ENCODE data around the gene KRT20. TPM values are rescaled to one million over a fixed set of nuclear protein-coding genes. Genes with fewer than 3 reads are reported as not detected.
A peak's percentile ranks its signal among the peaks of the same experiment; 100 is the strongest.

KRT20 gene
- total RNA-seq, 1 experiment from 2014 or later = 0.18 TPM

DNA sequence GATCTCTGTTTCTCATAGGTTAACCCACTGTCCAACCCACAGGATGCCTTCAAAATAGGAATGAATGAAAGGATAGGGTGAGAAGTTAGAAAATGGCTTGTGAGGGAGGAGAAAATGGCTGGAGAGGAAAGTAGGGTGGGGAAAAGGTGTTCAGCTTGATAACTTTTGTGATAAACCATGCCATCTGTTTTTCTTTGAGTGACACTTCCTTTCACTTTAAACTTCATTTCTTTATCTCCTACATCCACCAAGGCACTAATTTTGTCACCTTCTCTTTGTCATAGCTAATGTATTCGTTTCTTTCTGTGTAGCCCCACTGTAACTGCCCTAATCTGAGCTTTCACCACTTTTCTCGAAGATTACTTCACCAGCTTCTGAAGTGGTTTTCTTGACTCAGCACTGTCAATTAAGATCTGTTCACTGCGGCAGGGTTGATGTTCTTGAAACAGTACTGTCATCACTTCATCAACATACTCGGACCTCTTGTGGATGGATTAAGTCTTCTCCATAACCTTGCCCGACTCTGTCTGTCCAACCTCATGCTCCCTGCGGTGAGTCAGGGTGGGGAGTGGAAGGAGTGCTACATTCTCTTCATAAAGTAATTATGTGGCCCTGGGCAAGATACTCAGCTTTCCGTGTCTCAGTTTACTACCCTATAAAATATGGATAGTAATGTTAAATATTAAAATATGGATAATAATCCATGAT lies 57.1 kb downstream of the KRT20 start:
- Histone ChIP-seq H3K79me2 (ENCODE audit: low read length) (no peaks in the 10 kb centered on the region), H3K27me3 (ENCODE audit: low read length) (no peaks in the 10 kb centered on the region), H3K9ac (ENCODE audit: low read length) (no peak overlapping the region), H3K4me3 (ENCODE audit: low read length) (no peak overlapping the region), H3K9me2 (replicated peaks; ENCODE audit: low read length) (no peaks in the 10 kb centered on the region), H3F3A (ENCODE audit: low read length, unreplicated experiment) (no peaks in the 10 kb centered on the region), H3K4me2 (ENCODE audit: low read length) (0 out of 2 replicates have a peak overlapping the region, but pooled peaks have one; percentile 31), H3K27ac (ENCODE audit: low read length) (0 out of 2 replicates have a peak overlapping the region, but pooled peaks have one; percentile 3), H3K9me3 (ENCODE audit: low read length) (no peaks in the 10 kb centered on the region), H2AFZ (ENCODE audit: low read length) (0 out of 2 replicates have a peak overlapping the region, but pooled peaks have one; percentile 50), H3K4me1 (ENCODE audit: insufficient read depth, low read length) (peaks cover 10% of the 10 kb centered on the region; the same call in 1 of the 2 replicates), H3K36me3 (ENCODE audit: low read depth, low read length) (no peaks in the 10 kb centered on the region), H4K20me1 (ENCODE audit: low read length) (no peaks in the 10 kb centered on the region)
- ATAC-seq = peak; percentile 56
- peak; percentile 52 for DNase-seq
- ChIA-PET CTCF (no interaction called here), POLR2A (ENCODE audit: unreplicated experiment) (no interaction called here)
- intact Hi-C loops (cut with micrococcal nuclease) = no loop called here
- BruUV-seq (replicated peaks) = no TSS peak
- TF ChIP-seq EZH2 (IDR thresholded peaks at IDR 0.05; ENCODE audit: low read length, unreplicated experiment) = no peak
- TF ChIP-seq, protein P1, sequence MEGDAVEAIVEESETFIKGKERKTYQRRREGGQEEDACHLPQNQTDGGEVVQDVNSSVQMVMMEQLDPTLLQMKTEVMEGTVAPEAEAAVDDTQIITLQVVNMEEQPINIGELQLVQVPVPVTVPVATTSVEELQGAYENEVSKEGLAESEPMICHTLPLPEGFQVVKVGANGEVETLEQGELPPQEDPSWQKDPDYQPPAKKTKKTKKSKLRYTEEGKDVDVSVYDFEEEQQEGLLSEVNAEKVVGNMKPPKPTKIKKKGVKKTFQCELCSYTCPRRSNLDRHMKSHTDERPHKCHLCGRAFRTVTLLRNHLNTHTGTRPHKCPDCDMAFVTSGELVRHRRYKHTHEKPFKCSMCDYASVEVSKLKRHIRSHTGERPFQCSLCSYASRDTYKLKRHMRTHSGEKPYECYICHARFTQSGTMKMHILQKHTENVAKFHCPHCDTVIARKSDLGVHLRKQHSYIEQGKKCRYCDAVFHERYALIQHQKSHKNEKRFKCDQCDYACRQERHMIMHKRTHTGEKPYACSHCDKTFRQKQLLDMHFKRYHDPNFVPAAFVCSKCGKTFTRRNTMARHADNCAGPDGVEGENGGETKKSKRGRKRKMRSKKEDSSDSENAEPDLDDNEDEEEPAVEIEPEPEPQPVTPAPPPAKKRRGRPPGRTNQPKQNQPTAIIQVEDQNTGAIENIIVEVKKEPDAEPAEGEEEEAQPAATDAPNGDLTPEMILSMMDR (conservative IDR thresholded peaks at IDR 0.05; ENCODE audit: low read depth, low read length) = no peak
- no peak for TF ChIP-seq EZH2phosphoT487 (IDR thresholded peaks at IDR 0.05; ENCODE audit: borderline replicate concordance, low read length)

Other genes starting within 250 kb of the KRT20 start
- 57.9 and 64.7 TPM in 2 replicates for gene SMARCE1, start 237.4 kb downstream of the KRT20 start, total RNA-seq (2014; rRNA removed)
- not detected in 2 replicates for gene KRT222, start 220.1 kb downstream of the KRT20 start, total RNA-seq (2014; rRNA removed)
- not detected in 2 replicates for gene KRT24, start 181.5 kb downstream of the KRT20 start, total RNA-seq (2014; rRNA removed)
- not detected in 2 replicates for gene KRT25, start 129.9 kb downstream of the KRT20 start, total RNA-seq (2014; rRNA removed)
- gene KRT26, start 113.0 kb downstream of the KRT20 start, total RNA-seq (2014; rRNA removed) = not detected in 2 replicates
- not detected in 2 replicates for gene KRT27, start 102.7 kb downstream of the KRT20 start, total RNA-seq (2014; rRNA removed)
- gene KRT28, start 85.3 kb downstream of the KRT20 start, total RNA-seq (2014; rRNA removed) = not detected in 2 replicates
- 18.3 and 24.8 TPM in 2 replicates for gene KRT10, start 62.6 kb downstream of the KRT20 start, total RNA-seq (2014; rRNA removed)
- gene KRT12, start 18.0 kb downstream of the KRT20 start, total RNA-seq (2014; rRNA removed) = not detected in 2 replicates
- not detected in 2 replicates for gene KRT23, start 52.4 kb upstream of the KRT20 start, total RNA-seq (2014; rRNA removed)
- gene KRT39, start 81.7 kb upstream of the KRT20 start, total RNA-seq (2014; rRNA removed) = not detected in 2 replicates
- not detected in 2 replicates for gene KRT40, start 99.1 kb upstream of the KRT20 start, total RNA-seq (2014; rRNA removed)
- not detected in 2 replicates for gene KRTAP3-3, start 108.9 kb upstream of the KRT20 start, total RNA-seq (2014; rRNA removed)
- gene KRTAP3-2, start 114.7 kb upstream of the KRT20 start, total RNA-seq (2014; rRNA removed) = not detected in 2 replicates
- 1.6 TPM in 1 of 2 replicates, not detected in the other for gene KRTAP3-1, start 123.9 kb upstream of the KRT20 start, total RNA-seq (2014; rRNA removed)
- gene KRTAP1-5, start 142.0 kb upstream of the KRT20 start, total RNA-seq (2014; rRNA removed) = 0.51 TPM in 1 of 2 replicates, not detected in the other
- gene KRTAP1-4, start 145.0 kb upstream of the KRT20 start, total RNA-seq (2014; rRNA removed) = not detected in 2 replicates
- not detected in 2 replicates for gene KRTAP1-3, start 149.6 kb upstream of the KRT20 start, total RNA-seq (2014; rRNA removed)
- gene KRTAP1-1, start 156.2 kb upstream of the KRT20 start, total RNA-seq (2014; rRNA removed) = not detected in 2 replicates
- gene KRTAP2-1, start 162.1 kb upstream of the KRT20 start, total RNA-seq (2014; rRNA removed) = not detected in 2 replicates
- not detected in 2 replicates for gene KRTAP2-2, start 170.0 kb upstream of the KRT20 start, total RNA-seq (2014; rRNA removed)
- 10.8 and 12.4 TPM in 2 replicates for gene KRTAP2-3, start 174.9 kb upstream of the KRT20 start, total RNA-seq (2014; rRNA removed)
- not detected in 2 replicates for gene KRTAP2-4, start 180.6 kb upstream of the KRT20 start, total RNA-seq (2014; rRNA removed)
- gene KRTAP4-7, start 198.9 kb upstream of the KRT20 start, total RNA-seq (2014; rRNA removed) = not detected in 2 replicates
- gene KRTAP4-8, start 212.9 kb upstream of the KRT20 start, total RNA-seq (2014; rRNA removed) = not detected in 2 replicates
- not detected in 2 replicates for gene KRTAP4-16, start 217.0 kb upstream of the KRT20 start, total RNA-seq (2014; rRNA removed)
- not detected in 2 replicates for gene KRTAP4-9, start 220.1 kb upstream of the KRT20 start, total RNA-seq (2014; rRNA removed)
- gene KRTAP4-11, start 233.1 kb upstream of the KRT20 start, total RNA-seq (2014; rRNA removed) = not detected in 2 replicates
- not detected in 2 replicates for gene KRTAP4-12, start 238.9 kb upstream of the KRT20 start, total RNA-seq (2014; rRNA removed)